NCI-H128 (cell line): Measurements from ENCODE around the gene DSEL.
A peak's percentile ranks its signal among the peaks of the same experiment; 100 is the strongest.

Experiments used
- DNase-seq: peaks from one replicate; lab custom pipeline; 2025; ENCODE audit not compliant: unreplicated experiment; lab: John Stamatoyannopoulos, UW

The DSEL gene

DNA sequence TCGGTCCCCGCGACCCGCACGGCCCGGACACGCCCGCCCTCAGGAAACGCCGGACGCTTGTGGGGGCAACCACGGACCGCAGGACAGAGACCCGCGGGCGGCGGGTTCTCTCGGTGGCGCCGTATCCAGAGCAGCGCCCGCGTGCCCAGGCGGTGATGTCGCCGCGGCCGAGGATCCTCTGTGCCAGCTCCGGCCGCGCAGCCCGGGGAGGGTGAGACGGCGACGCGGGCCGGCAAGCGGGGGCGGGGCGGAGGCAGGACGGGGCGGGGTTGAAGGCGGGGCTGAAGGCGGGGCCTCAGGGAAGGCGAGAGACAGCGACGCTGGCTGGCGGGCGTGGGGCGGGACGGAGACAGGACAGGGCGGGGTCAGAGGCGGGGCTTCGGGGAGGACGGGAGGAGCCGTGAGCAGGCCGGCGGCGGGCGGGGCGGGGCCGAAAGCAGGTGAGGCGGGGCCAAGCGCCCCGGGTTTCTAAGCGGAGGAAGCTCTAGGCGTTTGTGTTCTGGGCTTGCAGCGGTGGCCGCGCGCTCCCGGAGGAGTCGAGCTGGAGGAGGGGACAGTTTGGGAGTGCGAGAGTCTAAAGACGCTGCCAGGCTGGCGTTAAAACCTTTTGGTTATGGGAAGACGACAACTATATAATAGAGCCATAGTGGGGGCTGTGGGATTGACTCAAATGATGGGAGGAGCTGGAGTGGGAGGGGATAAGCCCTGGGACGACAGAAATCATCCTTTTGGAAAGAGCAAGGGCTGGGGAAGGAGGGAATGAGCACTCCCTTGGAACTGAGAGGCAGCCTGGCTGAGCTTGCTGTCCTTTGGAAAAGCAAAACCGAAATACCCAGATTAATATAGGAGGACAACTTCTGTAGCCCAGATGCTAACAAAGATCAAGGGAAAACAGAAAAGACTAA lies at the start of gene DSEL:
Gene DSEL, minus strand, starts transcription at position 182 of the 905 bp plus-strand sequence. CDS start 2,112 bp downstream, outside the sequence.
- DNase-seq: peak; percentile 77

DNA sequence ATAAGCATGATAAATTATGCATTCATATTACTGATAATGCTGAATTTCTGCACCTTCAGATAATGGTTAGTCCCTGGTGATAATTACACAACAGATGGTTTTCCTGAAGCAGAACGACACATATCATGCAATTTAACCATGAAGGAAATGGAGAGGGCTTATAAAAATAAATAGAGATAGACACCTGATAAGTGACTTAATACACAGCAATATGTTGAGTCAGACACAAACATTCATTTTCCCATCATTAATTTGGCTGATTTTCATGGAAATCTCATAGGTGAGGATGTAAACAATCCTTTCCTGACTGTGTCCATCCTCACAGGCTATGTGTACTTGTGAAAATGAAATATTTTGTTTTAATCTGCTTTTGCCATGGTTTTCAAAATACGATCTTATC lies 36.9 kb upstream of the DSEL start:
- DNase-seq: no peak

DNA sequence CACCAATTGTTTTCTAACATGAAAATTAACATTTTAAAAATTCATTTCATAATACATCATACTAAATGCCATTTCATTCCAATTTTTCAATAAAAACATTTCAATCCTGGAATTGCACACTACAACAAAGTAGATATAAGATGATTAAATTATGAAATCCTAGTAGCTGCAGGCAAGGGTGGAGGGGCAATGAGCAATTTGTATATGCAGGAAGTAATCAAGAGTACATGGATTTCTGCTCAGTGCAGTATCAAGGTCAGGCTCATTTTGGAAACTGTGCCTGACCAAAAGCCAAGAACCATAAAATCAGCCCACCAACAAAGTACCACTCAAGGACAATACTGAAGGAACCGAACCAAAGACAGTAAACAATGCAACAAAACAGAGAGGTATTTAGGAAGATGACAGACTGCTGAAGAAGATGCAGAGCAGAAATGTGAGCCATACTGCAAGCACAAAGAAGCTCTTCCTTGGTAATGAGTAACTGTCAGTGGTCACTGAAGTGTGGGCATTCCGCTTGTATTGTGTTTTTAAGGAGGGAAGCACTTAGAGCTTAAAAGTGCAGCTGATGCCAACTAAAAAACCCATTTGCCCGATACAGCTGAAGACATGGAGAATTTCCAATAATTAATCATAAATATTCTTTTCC lies 34.5 kb upstream of the DSEL start:
- no peak for DNase-seq

DNA sequence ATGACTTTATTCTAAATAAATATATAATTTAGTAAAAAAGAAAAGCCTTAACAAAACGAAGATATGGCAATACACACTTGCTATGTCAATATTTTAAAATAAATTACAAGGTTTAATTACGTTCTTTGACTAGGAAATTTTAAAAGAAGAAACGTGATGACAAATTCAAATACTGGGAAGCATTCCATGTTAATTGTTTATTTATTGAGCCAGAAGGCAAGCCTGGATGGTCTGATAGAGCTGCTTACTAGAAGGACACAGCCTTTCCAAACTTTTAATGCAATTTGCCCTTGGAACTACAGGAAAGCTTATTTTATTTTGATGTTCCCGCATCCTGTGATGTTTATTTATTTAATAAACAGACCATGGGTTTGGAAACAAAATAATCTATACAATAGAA lies 33.4 kb upstream of the DSEL start:
- DNase-seq: no peak

DNA sequence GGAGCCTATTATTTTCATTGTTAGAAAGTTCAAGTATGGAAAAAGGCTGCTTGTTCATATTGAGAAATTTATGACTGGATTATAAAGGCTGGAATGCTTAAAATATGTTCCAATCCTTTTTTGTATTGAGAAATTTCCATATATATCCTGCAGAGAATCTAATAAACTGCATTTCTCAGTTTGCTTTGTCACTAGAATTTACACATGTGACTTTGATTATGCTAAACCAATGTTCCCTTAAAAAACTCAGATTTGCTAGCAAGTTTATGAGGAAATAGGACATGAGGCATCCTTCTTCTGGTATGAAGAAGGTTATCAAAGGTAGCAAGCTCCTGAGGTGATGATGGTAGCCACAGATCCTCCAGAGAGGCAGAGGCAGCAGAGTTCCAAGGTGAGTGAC lies 29.2 kb upstream of the DSEL start:
- no peak for DNase-seq

DNA sequence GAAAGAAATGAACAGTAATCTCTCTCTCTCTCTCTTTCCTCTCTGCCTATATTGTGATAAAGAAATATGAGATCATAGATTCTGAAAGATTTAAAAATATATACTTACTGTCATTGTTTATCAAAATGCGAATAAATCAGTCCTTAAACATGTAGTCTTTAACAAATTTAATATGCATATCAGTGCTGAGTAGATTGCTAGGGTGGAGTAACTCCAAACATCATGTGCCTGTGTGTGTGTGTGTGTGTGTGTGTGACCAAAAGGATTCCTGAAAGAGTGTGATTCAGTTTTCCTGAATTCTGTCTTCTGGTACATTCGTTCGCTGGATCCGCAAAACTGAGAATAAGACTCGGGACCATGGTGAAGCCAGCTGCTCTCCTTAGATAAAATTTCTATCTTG lies 24.0 kb upstream of the DSEL start:
- DNase-seq: no peak

DNA sequence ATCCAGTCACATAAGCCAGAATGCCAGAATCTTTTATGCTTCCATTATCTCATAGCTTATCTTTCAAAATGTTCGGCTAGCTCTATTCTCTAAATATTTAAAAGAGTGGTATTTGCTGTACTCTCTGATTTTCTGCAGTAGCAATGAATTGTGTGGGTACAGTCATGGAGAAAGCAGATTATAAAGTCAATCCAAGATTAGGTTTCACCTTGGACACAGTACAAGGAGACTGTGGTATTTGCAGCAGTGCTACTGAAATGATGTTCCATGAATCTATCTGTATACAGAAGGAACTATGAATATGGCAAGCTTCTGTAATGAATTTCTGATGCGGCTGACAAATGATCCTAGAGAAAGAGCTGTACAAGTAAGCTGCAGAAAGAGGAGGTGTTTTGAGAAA lies 15.4 kb upstream of the DSEL start:
- no peak for DNase-seq

DNA sequence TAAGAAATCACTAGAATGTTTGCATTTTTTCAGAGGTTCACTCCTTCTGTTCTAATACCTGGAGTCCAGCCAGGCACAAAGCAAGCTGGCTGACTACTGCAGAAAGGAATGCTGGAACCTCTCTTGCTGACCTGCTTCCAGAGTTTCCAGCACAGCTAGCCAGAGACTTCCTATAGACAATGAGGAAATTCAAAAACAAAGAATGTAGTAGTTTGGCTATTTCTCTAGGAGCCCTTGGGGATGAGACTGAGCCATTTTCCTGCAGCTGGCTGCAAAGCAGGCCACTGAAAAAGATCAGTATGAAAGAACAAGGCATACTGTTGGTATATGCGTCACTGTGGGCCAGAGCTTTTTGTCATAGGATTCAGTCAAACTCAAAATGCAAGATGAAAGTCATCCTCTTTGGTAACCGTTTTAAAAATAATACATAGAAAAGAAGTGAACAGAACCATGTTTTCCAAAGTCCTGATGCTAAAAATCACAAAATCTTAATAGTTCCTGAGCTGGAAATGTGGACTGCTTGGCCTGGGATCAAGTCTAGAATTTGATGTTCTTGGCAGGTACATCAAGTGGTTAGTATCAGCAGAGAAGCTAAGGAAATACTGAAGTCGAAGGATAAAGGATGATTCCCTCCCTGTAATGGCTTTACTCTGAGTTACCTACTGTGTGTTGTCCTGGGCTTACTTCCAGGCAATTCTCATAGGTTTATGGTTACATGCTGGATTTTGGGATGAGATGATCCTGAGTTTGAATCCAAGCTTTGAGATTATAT lies 9.0 kb upstream of the DSEL start:
- DNase-seq: no peak

DNA sequence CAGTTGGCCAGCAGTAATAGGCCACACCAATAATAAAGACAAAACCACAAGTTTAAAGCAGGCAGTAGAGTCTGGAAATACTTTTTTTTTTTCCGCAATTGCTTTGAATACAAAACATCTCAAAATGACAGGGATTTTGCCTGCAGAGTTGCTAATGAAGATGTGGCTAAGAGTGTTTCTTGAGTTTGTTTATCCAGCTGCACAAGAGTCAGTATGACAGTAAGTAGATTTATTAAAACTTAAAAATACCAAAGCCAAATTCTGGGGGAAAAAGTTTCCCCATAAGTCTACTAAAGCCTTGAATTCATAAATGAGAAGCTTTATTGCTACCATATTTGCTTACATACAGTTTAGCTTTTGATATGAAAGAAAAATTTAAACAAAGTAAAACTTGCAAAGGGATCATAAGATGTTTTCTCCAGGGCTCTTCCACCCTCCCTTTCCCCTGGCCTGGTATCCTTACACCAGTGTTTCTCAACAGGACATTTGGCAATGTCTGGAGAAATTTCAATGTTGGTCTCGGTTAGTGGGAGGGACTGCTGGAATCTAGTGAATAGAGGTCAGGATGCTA lies 3.9 kb upstream of the DSEL start:
- no peak for DNase-seq

DNA sequence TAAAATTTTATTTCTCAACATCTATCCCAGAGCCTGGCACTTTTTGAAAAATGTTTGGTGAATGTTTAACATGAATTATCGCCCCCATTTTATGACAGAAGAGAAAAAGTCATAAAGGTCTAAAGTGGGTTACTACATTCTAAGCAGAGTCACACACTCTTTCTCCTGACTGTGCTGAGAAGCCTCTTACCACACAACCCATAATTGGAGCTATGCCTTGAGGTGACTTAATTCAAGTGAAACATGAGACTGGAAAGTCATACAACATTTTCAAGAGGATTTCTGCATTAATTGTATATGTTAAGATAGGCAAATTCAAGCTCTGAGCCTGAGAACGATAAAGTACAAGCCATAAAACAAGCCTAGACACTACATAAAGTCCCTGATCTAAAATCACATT lies 3.1 kb upstream of the DSEL start:
- no peak for DNase-seq

DNA sequence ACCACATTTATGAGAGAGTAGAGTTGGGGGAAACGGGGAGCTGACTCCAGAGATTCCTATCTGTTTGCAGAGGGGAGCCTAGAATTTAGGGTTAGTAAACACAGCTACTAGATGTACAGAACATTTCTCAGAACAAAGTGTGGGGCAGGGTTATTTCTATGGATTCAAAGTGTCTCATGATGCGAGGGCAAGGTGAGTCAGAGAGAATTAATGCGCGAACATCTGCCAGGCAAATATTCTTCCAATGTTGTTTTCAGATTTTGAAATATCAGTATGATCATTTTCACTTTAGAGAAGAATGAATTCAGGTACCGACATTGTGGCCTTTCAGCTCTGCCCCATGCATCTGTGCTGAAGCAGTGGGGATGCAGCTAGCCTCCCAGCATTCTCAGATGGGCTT lies 2.0 kb upstream of the DSEL start:
- no peak for DNase-seq

DNA sequence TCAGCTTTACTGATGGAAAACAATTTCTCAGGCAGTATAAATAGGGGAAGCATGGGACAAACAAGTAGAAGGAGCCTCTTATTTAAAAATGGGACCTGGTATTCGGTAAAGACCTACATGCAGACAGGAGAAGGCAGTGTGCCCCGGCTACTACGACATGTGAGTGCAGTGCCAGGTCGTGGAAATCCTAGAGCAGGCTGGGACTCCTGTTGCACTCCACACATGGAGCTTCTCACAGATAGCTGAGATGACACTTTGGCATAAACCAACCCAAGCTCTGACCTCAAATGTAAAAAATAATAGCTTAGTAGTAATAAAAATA lies 885 bp upstream of the DSEL start:
- no peak for DNase-seq

DNA sequence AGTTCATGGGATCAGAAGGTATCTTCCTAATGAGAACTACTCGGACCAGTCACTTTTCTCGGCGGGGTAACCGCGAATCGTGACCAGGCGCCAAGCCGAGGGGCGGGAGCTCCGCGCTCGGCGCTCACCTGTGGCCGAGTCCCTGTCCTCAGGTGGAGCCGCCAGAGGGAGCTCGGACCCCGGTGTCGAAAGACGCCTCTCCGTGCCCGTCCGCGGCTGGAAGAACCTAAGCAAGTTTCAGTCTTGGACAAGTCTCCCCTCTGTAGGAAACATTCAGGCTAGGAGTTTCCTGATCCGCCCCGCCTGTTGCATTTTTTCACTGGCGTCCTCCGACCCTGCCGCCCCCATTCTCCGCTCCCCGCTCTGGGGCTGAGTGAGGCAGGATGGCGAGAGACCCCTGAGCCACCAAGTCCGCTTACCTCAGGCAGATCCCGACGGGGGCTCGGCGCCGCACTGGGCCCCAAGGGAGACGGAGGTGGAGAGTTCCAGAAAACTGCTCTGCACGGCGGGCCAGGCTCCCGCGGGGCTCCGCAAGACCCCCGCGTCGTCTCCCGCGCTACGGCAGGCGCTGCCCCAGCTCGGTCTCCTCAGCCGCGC lies 480 bp downstream of the DSEL start:
- DNase-seq: peak; percentile 91

DNA sequence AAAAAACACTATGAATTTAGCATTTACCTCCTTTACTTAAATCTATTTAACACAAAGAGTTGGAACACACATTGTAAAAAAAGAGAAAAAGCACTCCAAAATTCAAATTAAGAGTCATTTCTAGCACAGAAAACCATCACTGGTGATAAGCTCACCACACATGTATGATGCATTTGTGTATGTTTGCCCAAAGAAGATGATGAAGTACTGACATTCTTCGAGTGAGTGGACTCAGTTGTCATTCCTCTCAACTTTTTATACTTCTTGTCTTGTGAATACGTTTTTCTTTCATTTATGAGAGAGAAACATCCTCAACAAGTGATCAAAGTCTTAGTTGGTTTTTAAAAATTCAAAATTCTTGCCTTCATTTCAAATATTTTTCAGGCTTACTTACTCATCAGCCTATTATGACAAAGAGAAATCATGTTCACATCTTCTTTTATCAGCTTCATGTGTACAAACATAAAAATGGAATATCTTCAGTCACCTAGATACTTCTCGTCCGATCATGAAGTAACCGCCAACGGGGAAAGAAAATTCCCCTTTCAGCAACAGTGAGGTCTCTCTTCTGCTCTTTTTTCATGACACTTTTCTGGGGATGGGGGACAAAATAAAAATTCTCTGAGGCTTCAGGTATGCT lies 1.5 kb downstream of the DSEL start:
- DNase-seq: no peak

DNA sequence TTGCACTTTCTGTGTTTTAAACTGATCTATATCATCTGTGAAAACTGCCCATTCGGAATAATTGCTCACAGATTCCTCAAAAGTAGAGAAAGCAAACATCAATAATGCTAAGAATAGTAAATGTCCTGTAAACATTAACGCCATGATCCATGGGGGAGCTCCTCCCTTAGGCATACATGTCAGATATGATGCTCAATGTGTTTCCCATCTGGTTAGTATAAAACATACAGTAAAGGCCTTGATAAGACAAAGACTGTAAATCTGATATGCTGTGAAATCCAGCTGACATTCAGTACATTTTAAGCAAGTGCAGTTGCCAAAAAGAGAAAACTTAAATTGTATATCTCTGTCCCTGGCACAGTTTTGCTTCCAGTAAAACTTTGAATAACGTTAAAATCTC lies 2.1 kb downstream of the DSEL start:
- no peak for DNase-seq

DNA sequence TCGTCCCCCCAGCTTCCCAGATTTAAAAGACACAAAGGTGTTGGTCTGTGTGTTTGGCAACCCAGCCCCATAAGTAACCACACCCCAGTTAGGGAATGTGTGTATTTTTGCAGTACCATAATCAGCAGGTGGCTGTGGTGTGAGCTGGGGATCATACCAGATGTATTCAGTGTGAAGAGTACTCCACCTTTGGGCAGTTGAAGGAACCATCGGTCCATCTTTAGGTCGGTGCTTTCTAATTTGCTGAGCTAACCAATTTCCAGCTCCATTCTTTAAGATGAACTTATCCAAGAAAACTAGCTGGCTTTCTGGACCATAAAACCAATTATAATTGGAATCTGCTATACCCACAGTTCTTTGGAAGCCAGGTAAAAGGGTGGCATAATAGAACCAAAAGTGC lies 3.2 kb downstream of the DSEL start:
- DNase-seq: no peak

DNA sequence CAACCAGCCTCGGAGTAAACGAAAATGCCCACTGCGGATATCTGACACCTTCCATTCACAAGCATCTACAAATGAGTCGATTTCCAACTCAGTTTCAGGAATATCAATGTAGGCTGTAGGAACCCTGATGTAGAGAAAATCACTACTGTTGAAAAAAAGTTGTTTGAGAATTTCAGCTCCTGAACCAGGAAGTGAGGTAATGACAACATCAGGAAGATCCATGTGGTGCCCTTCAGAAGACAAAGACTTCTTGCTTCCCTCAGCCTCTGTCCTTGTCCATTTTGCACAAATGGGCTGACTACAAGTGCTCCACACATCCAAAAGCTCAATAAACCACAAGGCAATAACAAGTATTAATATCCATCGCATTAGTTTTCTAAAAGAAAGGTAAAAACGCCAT lies 4.7 kb downstream of the DSEL start:
- no peak for DNase-seq

DNA sequence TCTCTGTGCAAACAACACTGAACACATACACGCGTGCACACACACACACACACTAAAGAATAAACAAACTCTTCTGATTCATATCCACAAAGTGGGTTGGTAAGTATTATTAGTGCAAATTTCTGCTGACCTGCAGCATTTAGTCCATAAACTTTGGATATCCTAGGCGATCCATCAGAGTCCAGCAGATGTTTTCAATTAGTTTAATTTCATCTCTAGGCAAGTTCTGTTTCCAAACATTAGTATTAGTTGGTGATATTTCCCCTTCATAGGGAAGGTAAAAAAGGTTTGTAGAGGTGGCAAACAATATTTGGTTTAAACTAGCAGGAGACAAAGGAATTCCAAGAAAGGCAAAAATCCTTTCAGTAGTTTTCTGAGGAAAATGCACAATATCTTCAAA lies 5.7 kb downstream of the DSEL start:
- DNase-seq: no peak

DNA sequence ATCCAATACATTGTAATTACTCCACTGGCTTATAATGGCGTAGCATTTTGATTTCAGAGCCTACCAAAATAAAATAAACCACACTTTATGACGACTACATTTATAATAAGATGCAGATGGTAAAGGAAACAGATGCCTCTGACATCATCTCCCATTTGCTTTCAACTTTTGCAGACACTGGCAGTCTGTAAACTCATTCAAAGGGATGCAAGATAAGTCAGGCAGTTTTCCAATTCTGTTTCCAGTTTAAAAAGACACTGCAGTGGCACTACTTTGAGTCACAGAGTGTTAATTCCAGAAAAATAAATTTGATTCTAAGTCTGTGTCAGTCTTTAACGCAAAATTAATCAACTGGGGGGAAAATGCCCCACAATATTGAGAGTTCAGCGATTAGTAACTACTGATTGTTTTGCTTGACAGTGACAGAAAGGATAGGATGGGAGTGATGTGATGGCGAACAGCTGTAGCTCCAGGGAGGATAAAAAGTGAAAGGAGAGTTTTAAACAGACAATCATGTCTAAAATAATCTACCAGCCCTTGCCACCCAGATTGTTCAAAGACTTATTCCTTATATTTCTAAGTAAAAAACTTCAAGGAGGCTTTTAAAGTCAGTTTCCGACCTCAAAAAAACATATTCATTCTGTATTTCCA lies 6.7 kb downstream of the DSEL start:
- DNase-seq: no peak

DNA sequence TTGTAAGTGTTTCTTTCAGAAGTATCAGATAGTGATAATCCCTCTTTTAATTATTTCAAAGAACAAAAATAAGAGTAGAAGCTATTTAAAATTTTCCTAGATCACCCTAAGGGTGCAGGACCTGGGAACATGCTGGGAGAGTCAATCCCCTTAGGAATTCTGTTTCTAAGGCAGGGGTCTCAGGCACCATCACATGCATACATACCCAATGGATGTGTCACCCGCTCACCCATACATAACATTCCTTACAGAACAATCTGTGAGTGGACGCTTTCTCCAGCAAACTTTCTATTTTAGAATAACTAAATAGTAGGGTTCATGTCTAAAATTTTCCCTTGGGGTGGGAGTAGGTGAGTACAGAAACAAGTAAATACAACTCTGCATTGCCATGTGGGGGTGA lies 8.4 kb downstream of the DSEL start:
- DNase-seq: no peak
